AG20443 (cell line): Measurements from ENCODE around the gene SRPX.

Source experiments
- DNase-seq: peaks from one replicate; pipeline ENCODE4 v3.0.0; 2012; ENCODE audit warnings: low spot score, mixed read lengths

SRPX gene, protein sequence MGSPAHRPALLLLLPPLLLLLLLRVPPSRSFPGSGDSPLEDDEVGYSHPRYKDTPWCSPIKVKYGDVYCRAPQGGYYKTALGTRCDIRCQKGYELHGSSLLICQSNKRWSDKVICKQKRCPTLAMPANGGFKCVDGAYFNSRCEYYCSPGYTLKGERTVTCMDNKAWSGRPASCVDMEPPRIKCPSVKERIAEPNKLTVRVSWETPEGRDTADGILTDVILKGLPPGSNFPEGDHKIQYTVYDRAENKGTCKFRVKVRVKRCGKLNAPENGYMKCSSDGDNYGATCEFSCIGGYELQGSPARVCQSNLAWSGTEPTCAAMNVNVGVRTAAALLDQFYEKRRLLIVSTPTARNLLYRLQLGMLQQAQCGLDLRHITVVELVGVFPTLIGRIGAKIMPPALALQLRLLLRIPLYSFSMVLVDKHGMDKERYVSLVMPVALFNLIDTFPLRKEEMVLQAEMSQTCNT

GRCh38 chrX:38220415-38221390 is at the start of gene SRPX:
Gene SRPX, minus strand, starts transcription at chrX:38220871. Its CDS starts 79 bp downstream, at chrX:38220792.
- peak; percentile 43 for DNase-seq

DNA sequence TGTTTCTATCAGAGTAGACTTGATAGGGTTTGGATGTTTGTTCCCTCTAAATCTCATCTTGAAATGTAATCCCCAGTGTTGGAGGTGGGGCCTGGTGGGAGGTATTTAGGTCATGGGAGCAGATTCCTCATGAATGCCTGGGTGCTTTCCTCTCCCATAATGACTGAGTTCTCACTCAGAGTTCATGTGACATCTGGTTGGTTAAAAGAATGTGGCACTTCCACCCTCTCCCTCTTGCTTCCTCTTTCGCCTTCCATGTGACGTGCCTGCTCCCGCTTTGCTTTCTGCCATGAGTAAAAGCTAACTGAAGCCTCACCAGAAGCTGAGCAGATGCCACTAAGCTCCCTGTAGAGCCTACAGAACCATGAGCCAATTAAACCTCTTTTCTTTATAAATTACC is 47.3 kb upstream of the SRPX start:
- no peak for DNase-seq

DNA sequence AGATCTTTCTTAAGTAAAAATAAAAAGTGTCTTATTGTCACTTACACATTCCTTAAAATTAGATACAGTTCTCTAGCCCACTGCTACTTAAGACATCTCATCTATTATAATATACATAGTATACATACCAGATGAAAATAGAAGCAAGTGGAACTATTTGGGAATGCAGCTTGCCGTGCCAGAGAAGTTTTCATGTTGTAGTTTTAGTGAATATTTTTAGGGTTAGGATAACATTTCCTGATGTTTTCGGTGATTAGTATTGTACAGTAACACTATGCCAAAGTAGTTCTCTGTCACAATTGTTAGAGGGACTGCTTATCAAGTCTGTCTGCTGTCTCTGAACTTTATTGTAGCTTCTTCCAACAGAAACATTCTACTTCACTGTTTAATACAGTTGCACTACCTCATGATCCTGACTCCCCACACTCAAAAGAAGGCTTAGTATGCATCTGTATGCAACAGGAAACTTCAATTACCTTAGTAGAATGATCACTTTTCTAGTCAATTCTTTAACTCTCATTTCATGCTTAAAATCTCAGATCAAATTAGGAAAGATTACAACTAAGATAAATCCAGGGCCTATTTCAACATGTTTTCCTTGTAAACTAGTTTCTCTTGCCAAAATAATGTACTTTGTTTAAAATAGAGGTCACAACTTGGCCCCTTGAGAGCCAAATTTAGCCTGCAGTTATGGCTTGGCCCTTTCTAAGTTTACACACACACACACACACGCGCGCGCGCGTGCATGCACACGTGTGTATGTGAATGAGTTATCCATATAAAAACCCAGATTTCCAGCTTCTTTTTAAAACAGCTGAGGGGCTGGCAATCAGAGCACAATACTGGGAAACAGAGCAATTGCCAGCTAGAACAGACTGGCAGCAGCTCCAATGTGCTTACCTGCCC is 42.3 kb upstream of the SRPX start:
- no peak for DNase-seq

- DNase-seq = peak; percentile 20
Observed at GRCh38 chrX:38260231-38260630, 39.6 kb upstream of the SRPX start.

- no peak for DNase-seq
Observed at GRCh38 chrX:38256019-38256418, 35.3 kb upstream of the SRPX start.

- no peak for DNase-seq
Observed at GRCh38 chrX:38249965-38250364, 29.3 kb upstream of the SRPX start.

GRCh38 chrX:38247051-38247450 is 26.4 kb upstream of the SRPX start:
- no peak for DNase-seq

- DNase-seq = no peak
Observed at GRCh38 chrX:38240541-38240940, 19.9 kb upstream of the SRPX start.

- DNase-seq = no peak
Observed at GRCh38 chrX:38236901-38237615, 16.4 kb upstream of the SRPX start.

- peak; percentile 55 for DNase-seq
Observed at GRCh38 chrX:38233891-38234667, 13.4 kb upstream of the SRPX start.

DNA sequence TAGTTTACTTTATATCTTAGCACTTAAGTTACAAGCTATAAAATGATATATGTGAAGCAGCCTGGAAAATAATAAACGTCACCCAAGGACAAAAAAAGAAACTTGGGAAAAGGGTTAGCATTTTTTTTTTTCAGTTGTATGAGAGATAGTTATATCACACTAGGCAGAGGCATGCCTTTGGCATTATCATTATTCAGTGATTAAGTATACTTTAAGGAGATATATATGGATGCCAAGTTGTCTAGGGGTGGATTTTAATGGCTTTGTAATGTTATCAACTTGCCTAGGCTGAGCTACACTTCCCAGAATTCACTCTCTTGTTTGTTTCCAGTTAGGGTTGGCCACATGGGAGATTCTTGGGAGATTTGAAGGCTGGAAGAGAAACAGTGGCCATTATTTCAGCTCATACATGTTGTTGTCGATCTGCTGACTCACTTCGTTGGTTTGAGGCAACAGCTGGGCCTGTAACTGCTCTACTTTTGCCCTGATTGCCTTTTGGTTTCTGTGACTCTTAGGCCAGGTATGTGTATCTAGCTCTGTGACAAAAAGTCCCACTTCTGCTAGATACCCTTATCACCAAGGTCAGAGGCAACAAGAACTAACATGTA is 11.5 kb upstream of the SRPX start:
- DNase-seq = peak; percentile 35

GRCh38 chrX:38225093-38225492 is 4.4 kb upstream of the SRPX start:
- no peak for DNase-seq

- DNase-seq = no peak
Observed at GRCh38 chrX:38224160-38224559, 3.5 kb upstream of the SRPX start.

DNA sequence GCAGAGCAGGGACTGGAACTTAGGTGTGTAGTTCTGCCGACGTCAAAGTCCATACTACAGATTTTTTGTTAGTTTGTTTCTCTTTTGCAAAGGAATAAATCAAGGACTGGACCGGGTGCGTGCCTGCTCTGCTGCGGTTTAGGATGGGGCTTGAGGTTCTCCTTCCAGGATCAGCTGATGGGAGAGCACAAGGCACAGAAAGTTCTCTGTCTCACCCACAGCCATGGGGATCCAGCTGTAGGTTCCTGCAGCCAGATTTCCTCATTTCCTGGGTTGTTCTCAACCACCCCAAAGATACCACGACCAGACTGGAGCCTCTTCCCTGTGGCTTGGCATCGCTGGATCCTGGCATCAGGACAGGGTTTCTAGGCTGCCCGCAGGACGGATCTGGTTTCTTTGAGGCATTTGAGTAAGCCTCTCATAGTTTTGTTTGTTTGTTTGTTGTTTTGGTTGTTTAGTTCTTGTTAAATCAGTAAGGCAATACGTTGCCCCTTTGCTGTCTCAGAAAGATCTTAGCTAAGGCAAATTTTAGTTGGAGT is 789 bp upstream of the SRPX start:
- DNase-seq = peak; percentile 15

DNA sequence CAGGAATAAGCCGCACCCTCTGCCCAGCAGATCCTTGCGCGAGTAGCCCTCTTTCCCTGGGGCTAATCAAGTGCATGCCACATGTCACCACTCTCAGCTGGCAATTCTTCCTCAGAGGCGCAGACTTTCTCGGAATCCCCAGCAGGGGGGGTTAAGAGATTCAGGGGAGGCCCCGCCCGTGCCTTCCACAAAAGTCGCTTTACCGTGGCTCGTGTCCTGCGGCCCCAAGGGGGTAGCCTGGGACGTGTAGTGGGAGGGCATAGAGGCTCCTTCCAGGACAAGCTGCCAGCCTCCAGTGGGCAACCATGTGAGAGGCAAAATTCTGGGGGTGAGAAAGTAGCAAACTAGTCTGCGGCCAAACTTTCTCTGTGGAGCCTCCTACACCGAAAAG is 652 bp downstream of the SRPX start:
- DNase-seq = peak; percentile 52

- DNase-seq = no peak
Observed at GRCh38 chrX:38216642-38217041, 4.0 kb downstream of the SRPX start.

DNA sequence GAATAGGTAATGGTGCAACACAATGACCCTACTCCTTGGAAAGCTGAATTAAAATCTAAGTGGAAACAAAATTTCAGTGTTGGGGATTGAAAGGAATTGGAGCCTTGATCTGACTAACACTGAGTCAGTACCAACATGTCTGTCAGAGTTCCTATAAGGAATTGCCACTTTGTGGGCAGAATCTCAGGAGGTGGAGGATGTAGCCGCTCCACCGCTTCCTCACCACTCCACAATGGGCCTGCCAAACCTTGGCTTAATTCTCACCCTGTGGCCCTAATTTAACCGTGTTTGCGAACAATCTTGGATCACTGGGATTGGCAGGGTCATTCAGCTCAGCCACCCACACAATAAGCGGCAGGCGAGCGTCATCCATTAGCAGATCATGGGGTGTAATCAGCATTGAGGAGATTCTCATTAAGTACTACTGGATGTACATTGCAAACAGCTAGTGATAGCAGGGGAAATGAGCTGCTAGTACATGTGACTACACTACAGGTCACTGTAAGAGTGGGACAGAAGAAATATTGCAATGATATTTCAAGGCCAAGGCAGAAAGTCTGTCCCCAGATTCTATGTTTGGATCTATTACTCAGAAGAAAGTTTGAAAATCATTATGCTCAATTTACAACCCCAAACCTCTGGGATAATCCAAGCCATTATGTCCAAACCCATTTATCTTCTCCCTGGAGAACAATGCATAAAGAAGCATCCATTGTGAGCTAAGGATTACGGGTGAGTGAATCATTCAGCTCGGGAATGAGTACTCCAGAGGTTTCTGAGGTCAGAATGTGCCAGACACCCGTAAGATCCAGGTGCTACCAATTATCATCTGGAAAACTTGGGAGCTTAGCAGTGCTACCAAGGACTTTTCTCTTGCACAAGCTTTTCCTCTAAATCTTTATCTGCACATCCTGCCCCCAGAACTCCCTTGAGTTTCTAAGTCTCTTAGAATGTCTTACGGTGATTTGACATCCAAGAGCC is 5.8 kb downstream of the SRPX start:
- peak; percentile 50 for DNase-seq

GRCh38 chrX:38214044-38214443 is 6.6 kb downstream of the SRPX start:
- no peak for DNase-seq
